GM12878 (cell line): ENCODE data around the gene SIMC1. TPM values are rescaled to one million over a fixed set of nuclear protein-coding genes. Genes with fewer than 3 reads are reported as not detected.

Experiments used
- ATAC-seq: fragments of 200-7000 bp; cut with Tn5 transposase; 3 replicates; pipeline ENCODE4 v1.9.1; 2020; ENCODE audit warnings: mild to moderate bottlenecking, moderate library complexity
- BruUV-seq: library from RNA; stranded (reverse); fragments of 400-500 nt; replicated peaks from 2 replicates; lab custom pipeline; 2021; lab: Mats Ljungman, UMichigan
- CTCF ChIA-PET: fragments of 300-600 bp; sonication (Branson Sonifier 250); formaldehyde crosslinking; extraction: SDS; loops from one replicate; lab custom pipeline; 2021; ENCODE audit warnings: inconsistent platforms; lab: Yijun Ruan, JAX
- POLR2A ChIA-PET: fragments of 350-600 bp; formaldehyde crosslinking; extraction: SDS; loops from one replicate; lab custom pipeline; 2021; ENCODE audit warnings: inconsistent platforms; lab: Charles Lee
- RAD21 ChIA-PET: fragments of 300-600 bp; sonication (Branson Sonifier 250); formaldehyde crosslinking; loops from one replicate; lab custom pipeline; 2023; ENCODE audit warnings: antibody characterized with exemption; ENCODE audit not compliant: unreplicated experiment; lab: Charles Lee
- SMC1A ChIA-PET: fragments of 300-600 bp; sonication (Branson Sonifier 250); formaldehyde crosslinking; loops from one replicate; lab custom pipeline; 2023; ENCODE audit not compliant: unreplicated experiment, uncharacterized antibody; lab: Charles Lee
- DNase-seq: peaks from one replicate; pipeline ENCODE4 v3.0.0-alpha.2; 2011; ENCODE audit warnings: low read depth, low spot score
- FAIRE-seq: peaks from 3 replicates; lab custom pipeline; 2011; peaks lifted over from hg19 to GRCh38; lab: Jason Lieb, UNC
- H2AFZ ChIP-seq: 2 replicates; pipeline ENCODE4 v1.6.0; 2011; ENCODE audit warnings: low read depth, low read length, control low read depth; ENCODE audit not compliant: control insufficient read depth
- H3K27ac ChIP-seq: 2 replicates; pipeline ENCODE4 v1.5.1; 2011; ENCODE audit warnings: control low read depth; ENCODE audit not compliant: control insufficient read depth, insufficient read depth
- H3K27me3 ChIP-seq, 2 experiments: replicated peaks in 1 of 2; 2 replicates each; pipeline versions ENCODE4 v1.6.0 to v1.6.1; 2011; ENCODE audit warnings: low read length in 1 of 2; ENCODE audit not compliant: control insufficient read depth in 2 of 2, insufficient read depth in 2 of 2
- H3K36me3 ChIP-seq, 2 experiments: 2 replicates each; pipeline ENCODE4 v1.5.1; 2011; ENCODE audit warnings: low read length in 1 of 2; ENCODE audit not compliant: control insufficient read depth in 2 of 2, insufficient read depth in 2 of 2
- H3K4me1 ChIP-seq: 2 replicates; pipeline ENCODE4 v1.6.1; 2011; ENCODE audit warnings: mild to moderate bottlenecking, low read length, moderate library complexity, mixed read lengths; ENCODE audit not compliant: control insufficient read depth, insufficient read depth
- H3K4me2 ChIP-seq: 2 replicates; pipeline ENCODE4 v1.6.0; 2011; ENCODE audit warnings: control low read depth; ENCODE audit not compliant: control insufficient read depth, insufficient read depth
- H3K4me3 ChIP-seq: fragments of 200-600 bp; sonication (generic); 2 replicates; pipeline ENCODE4 v1.5.1; 2016
- H3K79me2 ChIP-seq: 2 replicates; pipeline ENCODE4 v1.6.0; 2011; ENCODE audit warnings: low read length; ENCODE audit not compliant: control insufficient read depth, insufficient read depth
- H3K9ac ChIP-seq: 2 replicates; pipeline ENCODE4 v1.8.0; 2011; ENCODE audit warnings: low read length, control low read depth, mixed read lengths; ENCODE audit not compliant: control insufficient read depth, insufficient read depth
- H3K9me3 ChIP-seq: replicated peaks from 3 replicates; pipeline ENCODE4 v1.5.1; 2011; ENCODE audit warnings: mild to moderate bottlenecking, low read length; ENCODE audit not compliant: control insufficient read depth, insufficient read depth
- H4K20me1 ChIP-seq: 2 replicates; pipeline ENCODE4 v1.6.0; 2011; ENCODE audit not compliant: control insufficient read depth, insufficient read depth
- EZH2 ChIP-seq: IDR thresholded peaks from 2 replicates; pipeline ENCODE4 v1.6.1; 2012; ENCODE audit warnings: low read depth, mild to moderate bottlenecking, control low read depth, inconsistent platforms, low read length, borderline replicate concordance; ENCODE audit not compliant: control insufficient read depth
- NFIC ChIP-seq: IDR thresholded peaks from 2 replicates; pipeline ENCODE4 v1.6.1; 2012; ENCODE audit warnings: low read depth, mild to moderate bottlenecking, inconsistent platforms, low read length, moderate library complexity
- POLR2AphosphoS2 ChIP-seq: IDR thresholded peaks from 2 replicates; pipeline ENCODE4 v1.6.1; 2011; ENCODE audit warnings: low read depth, mild to moderate bottlenecking, low read length, improper control_type of control experiment, moderate library complexity
- RBBP5 ChIP-seq: fragments of 200-600 bp; sonication (generic); conservative IDR thresholded peaks from 2 replicates; pipeline ENCODE4 v1.6.1; 2016
- ZSCAN29 ChIP-seq: fragments of 450-650 bp; IDR thresholded peaks from 2 replicates; pipeline ENCODE4 v1.6.1; 2017; ENCODE audit warnings: mild to moderate bottlenecking, moderate library complexity
- WGBS: methylation state at CpG from one replicate; pipeline ENCODE4 v1.1.6; 2016; ENCODE audit warnings: low lambda C conversion rate; ENCODE audit not compliant: insufficient replicate concordance, insufficient coverage; ENCODE audit errors: missing lambda C conversion rate; 5-methylcytosine and 5-hydroxymethylcytosine counted together
- in situ Hi-C: fragments of 300-500 bp; cut with MboI; formaldehyde crosslinking; loops from 9 replicates; pipeline ENCODE4 v1.14.3; 2018; ENCODE audit warnings: mixed read lengths
- intact Hi-C: fragments of 100-400 bp; cut with micrococcal nuclease; formaldehyde crosslinking; loops from one replicate; pipeline ENCODE4 v1.14.2; 2022; ENCODE audit not compliant: unreplicated experiment
- polyA plus RNA-seq, 11 experiments: library from polyadenylated mRNA; depleted of rRNA in 4 of 11; unstranded in 6 of 11; stranded (reverse) in 5 of 11; fragments of >200 nt; fragmentation: Nextera tagmentation in 4 of 11; fragmentation: Illumina TruSeq in 1 of 11; extraction: Ambion mirVana in 4 of 11; extraction: Trizol in 1 of 11; gene quantifications; 1 replicate in 1 of 11; 2 replicates in 10 of 11; pipeline versions ENCODE4 v1.2.1 to v1.2.3, GENCODE V29; 2011 to 2016; ENCODE audit warnings: inconsistent platforms in 2 of 11, missing spikeins in 2 of 11, low read depth in 1 of 11
- total RNA-seq, 4 experiments: library from RNA; depleted of rRNA in 3 of 4; stranded (reverse); fragments of >200 nt in 3 of 4; fragmentation: Illumina TruSeq in 1 of 4; extraction: Trizol in 1 of 4; gene quantifications; 2 replicates each; pipeline versions ENCODE4 v1.2.1 to v1.2.3, GENCODE V29; 2013 to 2021
- TF ChIP-seq, protein P1 (sequence below): IDR thresholded peaks from 2 replicates; pipeline ENCODE4 v1.6.1; 2011; ENCODE audit warnings: borderline replicate concordance, low read depth, mild to moderate bottlenecking, moderate library complexity, low read length; ENCODE audit not compliant: insufficient read depth, poor library complexity, severe bottlenecking
- TF ChIP-seq, protein P2 (sequence below): fragments of 450-650 bp; formaldehyde crosslinking; IDR thresholded peaks from 2 replicates; pipeline ENCODE4 v1.4.0; 2022; ENCODE audit warnings: mild to moderate bottlenecking, moderate library complexity
- TF ChIP-seq, protein P3 (sequence below): fragments of 450-650 bp; IDR thresholded peaks from 2 replicates; pipeline ENCODE4 v1.6.1; 2014; ENCODE audit warnings: mild to moderate bottlenecking
- TF ChIP-seq, protein P4 (sequence below): fragments of 450-650 bp; IDR thresholded peaks from 2 replicates; pipeline ENCODE4 v1.6.1; 2017; ENCODE audit warnings: mild to moderate bottlenecking, moderate library complexity

SIMC1 gene
- total and polyA plus RNA-seq, 10 of the 15 experiments (the other 5 are each of a cell fraction or from before 2014, with no cell fraction given) = 3.0 to 16.5 (median 10.4) TPM

DNA sequence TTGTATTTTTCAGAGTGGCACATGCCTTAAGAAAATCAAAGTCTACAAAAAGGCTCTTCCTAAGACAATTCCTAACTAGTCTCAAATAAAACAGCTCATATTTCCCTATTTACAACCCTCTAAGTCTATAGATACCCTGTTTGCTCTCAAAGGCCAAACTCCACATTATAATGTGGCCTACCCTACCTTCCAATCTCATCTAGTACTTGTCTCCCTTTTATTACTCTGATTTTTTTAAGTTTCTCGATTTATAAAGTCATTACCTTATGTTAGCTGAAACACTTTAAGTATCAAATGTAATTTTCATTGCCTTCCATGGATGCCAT lies 103.9 kb downstream of the SIMC1 start:
- Histone ChIP-seq H2AFZ (no peak overlapping the region), H3K4me2 (no peak overlapping the region), H3K9ac (no peak overlapping the region), H3K9me3 (no peaks in the 10 kb centered on the region), H3K27me3 (no peaks in the 10 kb centered on the region), H3K36me3 (peaks cover 3% of the 10 kb centered on the region in 2 experiments; a peak in 1 of 4 replicates), H4K20me1 (no peaks in the 10 kb centered on the region), H3K27ac (no peak overlapping the region), H3K4me1 (no peaks in the 10 kb centered on the region), H3K4me3 (no peak overlapping the region), H3K79me2 (no peaks in the 10 kb centered on the region)
- POLR2A ChIA-PET = interaction anchor here (1.3 kb wide), 1 partner anchor 11 kb away, joined by 4 read pairs; no protein-coding TSS in a partner anchor
- CTCF ChIA-PET = no interaction called here
- in situ Hi-C loops (no loop called here), intact Hi-C loops (no loop called here)
- ATAC-seq = no peak
- TF ChIP-seq NFIC (no peak), ZSCAN29 (no peak), EZH2 (no peak), RBBP5 (no peak), POLR2AphosphoS2 (no peak)
- TF ChIP-seq, protein P1, sequence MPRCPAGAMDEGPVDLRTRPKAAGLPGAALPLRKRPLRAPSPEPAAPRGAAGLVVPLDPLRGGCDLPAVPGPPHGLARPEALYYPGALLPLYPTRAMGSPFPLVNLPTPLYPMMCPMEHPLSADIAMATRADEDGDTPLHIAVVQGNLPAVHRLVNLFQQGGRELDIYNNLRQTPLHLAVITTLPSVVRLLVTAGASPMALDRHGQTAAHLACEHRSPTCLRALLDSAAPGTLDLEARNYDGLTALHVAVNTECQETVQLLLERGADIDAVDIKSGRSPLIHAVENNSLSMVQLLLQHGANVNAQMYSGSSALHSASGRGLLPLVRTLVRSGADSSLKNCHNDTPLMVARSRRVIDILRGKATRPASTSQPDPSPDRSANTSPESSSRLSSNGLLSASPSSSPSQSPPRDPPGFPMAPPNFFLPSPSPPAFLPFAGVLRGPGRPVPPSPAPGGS = no peak
- TF ChIP-seq, protein P2, sequence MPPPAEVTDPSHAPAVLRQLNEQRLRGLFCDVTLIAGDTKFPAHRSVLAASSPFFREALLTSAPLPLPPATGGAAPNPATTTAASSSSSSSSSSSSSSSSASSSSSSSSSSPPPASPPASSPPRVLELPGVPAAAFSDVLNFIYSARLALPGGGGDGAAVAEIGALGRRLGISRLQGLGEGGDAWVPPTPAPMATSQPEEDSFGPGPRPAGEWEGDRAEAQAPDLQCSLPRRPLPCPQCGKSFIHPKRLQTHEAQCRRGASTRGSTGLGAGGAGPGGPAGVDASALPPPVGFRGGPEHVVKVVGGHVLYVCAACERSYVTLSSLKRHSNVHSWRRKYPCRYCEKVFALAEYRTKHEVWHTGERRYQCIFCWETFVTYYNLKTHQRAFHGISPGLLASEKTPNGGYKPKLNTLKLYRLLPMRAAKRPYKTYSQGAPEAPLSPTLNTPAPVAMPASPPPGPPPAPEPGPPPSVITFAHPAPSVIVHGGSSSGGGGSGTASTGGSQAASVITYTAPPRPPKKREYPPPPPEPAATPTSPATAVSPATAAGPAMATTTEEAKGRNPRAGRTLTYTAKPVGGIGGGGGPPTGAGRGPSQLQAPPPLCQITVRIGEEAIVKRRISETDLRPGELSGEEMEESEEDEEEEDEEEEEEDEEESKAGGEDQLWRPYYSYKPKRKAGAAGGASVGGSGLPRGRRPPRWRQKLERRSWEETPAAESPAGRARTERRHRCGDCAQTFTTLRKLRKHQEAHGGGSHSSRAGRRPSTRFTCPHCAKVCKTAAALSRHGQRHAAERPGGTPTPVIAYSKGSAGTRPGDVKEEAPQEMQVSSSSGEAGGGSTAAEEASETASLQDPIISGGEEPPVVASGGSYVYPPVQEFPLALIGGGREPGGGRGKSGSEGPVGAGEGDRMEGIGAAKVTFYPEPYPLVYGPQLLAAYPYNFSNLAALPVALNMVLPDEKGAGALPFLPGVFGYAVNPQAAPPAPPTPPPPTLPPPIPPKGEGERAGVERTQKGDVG (CRISPR knock-in tag) = no peak
- TF ChIP-seq, protein P3, sequence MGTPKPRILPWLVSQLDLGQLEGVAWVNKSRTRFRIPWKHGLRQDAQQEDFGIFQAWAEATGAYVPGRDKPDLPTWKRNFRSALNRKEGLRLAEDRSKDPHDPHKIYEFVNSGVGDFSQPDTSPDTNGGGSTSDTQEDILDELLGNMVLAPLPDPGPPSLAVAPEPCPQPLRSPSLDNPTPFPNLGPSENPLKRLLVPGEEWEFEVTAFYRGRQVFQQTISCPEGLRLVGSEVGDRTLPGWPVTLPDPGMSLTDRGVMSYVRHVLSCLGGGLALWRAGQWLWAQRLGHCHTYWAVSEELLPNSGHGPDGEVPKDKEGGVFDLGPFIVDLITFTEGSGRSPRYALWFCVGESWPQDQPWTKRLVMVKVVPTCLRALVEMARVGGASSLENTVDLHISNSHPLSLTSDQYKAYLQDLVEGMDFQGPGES = no peak
- TF ChIP-seq, protein P4, sequence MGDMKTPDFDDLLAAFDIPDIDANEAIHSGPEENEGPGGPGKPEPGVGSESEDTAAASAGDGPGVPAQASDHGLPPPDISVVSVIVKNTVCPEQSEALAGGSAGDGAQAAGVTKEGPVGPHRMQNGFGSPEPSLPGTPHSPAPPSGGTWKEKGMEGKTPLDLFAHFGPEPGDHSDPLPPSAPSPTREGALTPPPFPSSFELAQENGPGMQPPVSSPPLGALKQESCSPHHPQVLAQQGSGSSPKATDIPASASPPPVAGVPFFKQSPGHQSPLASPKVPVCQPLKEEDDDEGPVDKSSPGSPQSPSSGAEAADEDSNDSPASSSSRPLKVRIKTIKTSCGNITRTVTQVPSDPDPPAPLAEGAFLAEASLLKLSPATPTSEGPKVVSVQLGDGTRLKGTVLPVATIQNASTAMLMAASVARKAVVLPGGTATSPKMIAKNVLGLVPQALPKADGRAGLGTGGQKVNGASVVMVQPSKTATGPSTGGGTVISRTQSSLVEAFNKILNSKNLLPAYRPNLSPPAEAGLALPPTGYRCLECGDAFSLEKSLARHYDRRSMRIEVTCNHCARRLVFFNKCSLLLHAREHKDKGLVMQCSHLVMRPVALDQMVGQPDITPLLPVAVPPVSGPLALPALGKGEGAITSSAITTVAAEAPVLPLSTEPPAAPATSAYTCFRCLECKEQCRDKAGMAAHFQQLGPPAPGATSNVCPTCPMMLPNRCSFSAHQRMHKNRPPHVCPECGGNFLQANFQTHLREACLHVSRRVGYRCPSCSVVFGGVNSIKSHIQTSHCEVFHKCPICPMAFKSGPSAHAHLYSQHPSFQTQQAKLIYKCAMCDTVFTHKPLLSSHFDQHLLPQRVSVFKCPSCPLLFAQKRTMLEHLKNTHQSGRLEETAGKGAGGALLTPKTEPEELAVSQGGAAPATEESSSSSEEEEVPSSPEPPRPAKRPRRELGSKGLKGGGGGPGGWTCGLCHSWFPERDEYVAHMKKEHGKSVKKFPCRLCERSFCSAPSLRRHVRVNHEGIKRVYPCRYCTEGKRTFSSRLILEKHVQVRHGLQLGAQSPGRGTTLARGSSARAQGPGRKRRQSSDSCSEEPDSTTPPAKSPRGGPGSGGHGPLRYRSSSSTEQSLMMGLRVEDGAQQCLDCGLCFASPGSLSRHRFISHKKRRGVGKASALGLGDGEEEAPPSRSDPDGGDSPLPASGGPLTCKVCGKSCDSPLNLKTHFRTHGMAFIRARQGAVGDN = no peak
- RAD21 ChIA-PET = no interaction called here
- SMC1A ChIA-PET = interaction anchor here (1.4 kb wide), 1 partner anchor 9 kb away, joined by 3 read pairs; no protein-coding TSS in a partner anchor
- no peak for FAIRE-seq
- 100% methylated on average over 1 of the region's 1 CpG for WGBS
- no peak for DNase-seq
- no TSS peak for BruUV-seq
